NCI-H748 (cell line): ENCODE measurements around the gene EVI2A.

Experiments used
- DNase-seq: peaks from one replicate; lab custom pipeline; 2025; ENCODE audit not compliant: unreplicated experiment; lab: John Stamatoyannopoulos, UW

EVI2A gene

GRCh38 chr17:31279401-31279800, 42.0 kb downstream of the EVI2A start:
- DNase-seq: no peak

GRCh38 chr17:31275116-31275515, 46.3 kb downstream of the EVI2A start:
- DNase-seq: no peak

- DNase-seq: peak; percentile 77
These were observed 47.2 kb downstream of the EVI2A start for GRCh38 chr17:31274252-31274651.

GRCh38 chr17:31273516-31273915, 47.9 kb downstream of the EVI2A start:
- DNase-seq: peak; percentile 5

- peak; percentile 6 for DNase-seq
These were observed 48.6 kb downstream of the EVI2A start for GRCh38 chr17:31272803-31273202.

- no peak for DNase-seq
These were observed 49.2 kb downstream of the EVI2A start for GRCh38 chr17:31272236-31272635.

- DNase-seq: no peak
These were observed 51.8 kb downstream of the EVI2A start for GRCh38 chr17:31269578-31269983.

GRCh38 chr17:31269036-31269577, 52.3 kb downstream of the EVI2A start:
- DNase-seq: no peak
